ENCODE results near the gene ESAM. TPM values are rescaled to one million over a fixed set of nuclear protein-coding genes. Genes with fewer than 3 reads are reported as not detected.

ESAM gene
- total and polyA plus RNA-seq, 10 of the 15 experiments (the other 5 are each of a cell fraction or from before 2014, with no cell fraction given), result 2.7 to 43.6 (median 19.5) TPM

DNA sequence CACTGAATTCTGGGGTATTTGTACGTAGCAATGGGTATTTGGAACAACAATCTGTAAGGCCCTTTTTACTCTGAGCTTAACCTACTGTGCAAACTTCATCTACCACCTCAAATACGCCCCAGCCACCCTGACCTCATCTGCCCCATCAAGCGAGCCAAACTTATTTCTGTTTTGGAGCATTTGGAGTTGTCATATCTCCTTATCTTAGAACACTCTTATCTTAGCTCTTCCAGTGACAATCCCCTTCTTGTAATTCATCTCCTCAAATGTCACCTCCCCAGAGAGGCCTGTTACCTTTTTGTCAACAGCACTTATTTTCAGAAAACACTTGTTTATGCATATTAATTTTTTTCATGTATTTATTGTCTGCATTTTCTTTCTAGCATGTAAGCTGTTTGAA lies 42.8 kb upstream of the ESAM start:
- ChIA-PET SMC1A (ENCODE audit: uncharacterized antibody, unreplicated experiment) (interaction anchor here (0.9 to 1.5 kb wide), 4 partner anchors 10 to 41 kb away, joined by 3 read pairs; no protein-coding TSS in a partner anchor), RAD21 (ENCODE audit: unreplicated experiment) (no interaction called here), POLR2A (interaction anchor here (0.5 to 1.3 kb wide), 2 partner anchors 19 to 26 kb away, joined by 3 to 5 read pairs; no protein-coding TSS in a partner anchor), CTCF (interaction anchor here (1.1 to 2.9 kb wide), 3 partner anchors 10 to 136 kb away, joined by 3 to 16 read pairs (median 4); no protein-coding TSS in a partner anchor)
- Histone ChIP-seq H4K20me1 (ENCODE audit: control insufficient read depth, insufficient read depth) (no peaks in the 10 kb centered on the region), H2AFZ (ENCODE audit: control insufficient read depth, low read depth, low read length) (no peak overlapping the region), H3K4me3 (no peak overlapping the region), H3K27me3 (replicated peaks in 1 of 2; ENCODE audit: control insufficient read depth in 2 of 2, insufficient read depth in 2 of 2, low read length in 1 of 2) (peaks cover 0 to 1% of the 10 kb centered on the region in 2 experiments; a peak in 2 of 4 replicates), H3K4me2 (ENCODE audit: control insufficient read depth, insufficient read depth) (no peak overlapping the region), H3K9ac (ENCODE audit: control insufficient read depth, insufficient read depth, low read length) (no peak overlapping the region), H3K36me3 (ENCODE audit: control insufficient read depth in 2 of 2, insufficient read depth in 2 of 2, low read length in 1 of 2) (no peaks in the 10 kb centered on the region), H3K4me1 (ENCODE audit: control insufficient read depth, insufficient read depth, low read length) (peaks cover 4% of the 10 kb centered on the region; the same call in 1 of the 2 replicates), H3K79me2 (ENCODE audit: control insufficient read depth, insufficient read depth, low read length) (peaks cover 8% of the 10 kb centered on the region), H3K9me3 (replicated peaks; ENCODE audit: control insufficient read depth, insufficient read depth, low read length) (no peaks in the 10 kb centered on the region), H3K27ac (ENCODE audit: control insufficient read depth, insufficient read depth) (no peak overlapping the region)
- FAIRE-seq, result no peak
- BruUV-seq (replicated peaks), result no TSS peak
- intact Hi-C loops (cut with micrococcal nuclease; ENCODE audit: unreplicated experiment) (no loop called here), in situ Hi-C loops (cut with MboI) (no loop called here)
- TF ChIP-seq HCFC1 (IDR thresholded peaks at IDR 0.05; ENCODE audit: low read length) (no peak), CHD4 (IDR thresholded peaks at IDR 0.05) (no peak), ZNF217 (IDR thresholded peaks at IDR 0.05) (no peak), POLR2AphosphoS5 (IDR thresholded peaks at IDR 0.05; ENCODE audit: low read length) (no peak), EGR1 (IDR thresholded peaks at IDR 0.05; ENCODE audit: borderline replicate concordance in 1 of 2, low read depth in 2 of 2, low read length in 2 of 2) (no peak), RB1 (IDR thresholded peaks at IDR 0.05; ENCODE audit: borderline replicate concordance) (no peak)
- TF ChIP-seq, protein P1, sequence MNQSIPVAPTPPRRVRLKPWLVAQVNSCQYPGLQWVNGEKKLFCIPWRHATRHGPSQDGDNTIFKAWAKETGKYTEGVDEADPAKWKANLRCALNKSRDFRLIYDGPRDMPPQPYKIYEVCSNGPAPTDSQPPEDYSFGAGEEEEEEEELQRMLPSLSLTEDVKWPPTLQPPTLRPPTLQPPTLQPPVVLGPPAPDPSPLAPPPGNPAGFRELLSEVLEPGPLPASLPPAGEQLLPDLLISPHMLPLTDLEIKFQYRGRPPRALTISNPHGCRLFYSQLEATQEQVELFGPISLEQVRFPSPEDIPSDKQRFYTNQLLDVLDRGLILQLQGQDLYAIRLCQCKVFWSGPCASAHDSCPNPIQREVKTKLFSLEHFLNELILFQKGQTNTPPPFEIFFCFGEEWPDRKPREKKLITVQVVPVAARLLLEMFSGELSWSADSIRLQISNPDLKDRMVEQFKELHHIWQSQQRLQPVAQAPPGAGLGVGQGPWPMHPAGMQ (IDR thresholded peaks at IDR 0.05; ENCODE audit: borderline replicate concordance), result no peak
- TF ChIP-seq, protein P2, sequence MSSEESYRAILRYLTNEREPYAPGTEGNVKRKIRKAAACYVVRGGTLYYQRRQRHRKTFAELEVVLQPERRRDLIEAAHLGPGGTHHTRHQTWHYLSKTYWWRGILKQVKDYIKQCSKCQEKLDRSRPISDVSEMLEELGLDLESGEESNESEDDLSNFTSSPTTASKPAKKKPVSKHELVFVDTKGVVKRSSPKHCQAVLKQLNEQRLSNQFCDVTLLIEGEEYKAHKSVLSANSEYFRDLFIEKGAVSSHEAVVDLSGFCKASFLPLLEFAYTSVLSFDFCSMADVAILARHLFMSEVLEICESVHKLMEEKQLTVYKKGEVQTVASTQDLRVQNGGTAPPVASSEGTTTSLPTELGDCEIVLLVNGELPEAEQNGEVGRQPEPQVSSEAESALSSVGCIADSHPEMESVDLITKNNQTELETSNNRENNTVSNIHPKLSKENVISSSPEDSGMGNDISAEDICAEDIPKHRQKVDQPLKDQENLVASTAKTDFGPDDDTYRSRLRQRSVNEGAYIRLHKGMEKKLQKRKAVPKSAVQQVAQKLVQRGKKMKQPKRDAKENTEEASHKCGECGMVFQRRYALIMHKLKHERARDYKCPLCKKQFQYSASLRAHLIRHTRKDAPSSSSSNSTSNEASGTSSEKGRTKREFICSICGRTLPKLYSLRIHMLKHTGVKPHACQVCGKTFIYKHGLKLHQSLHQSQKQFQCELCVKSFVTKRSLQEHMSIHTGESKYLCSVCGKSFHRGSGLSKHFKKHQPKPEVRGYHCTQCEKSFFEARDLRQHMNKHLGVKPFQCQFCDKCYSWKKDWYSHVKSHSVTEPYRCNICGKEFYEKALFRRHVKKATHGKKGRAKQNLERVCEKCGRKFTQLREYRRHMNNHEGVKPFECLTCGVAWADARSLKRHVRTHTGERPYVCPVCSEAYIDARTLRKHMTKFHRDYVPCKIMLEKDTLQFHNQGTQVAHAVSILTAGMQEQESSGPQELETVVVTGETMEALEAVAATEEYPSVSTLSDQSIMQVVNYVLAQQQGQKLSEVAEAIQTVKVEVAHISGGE (CRISPR knock-in tag; IDR thresholded peaks at IDR 0.05), result no peak
- ATAC-seq, result no peak
- WGBS (ENCODE audit: insufficient coverage, insufficient replicate concordance, low lambda C conversion rate, missing lambda C conversion rate), result 74% methylated on average over 3 of the region's 3 CpGs
- no peak for DNase-seq (ENCODE audit: low read depth, low spot score)

Measured in GM12878 (cell line).